ENCODE measurements around the gene KCNG1. TPM values are rescaled to one million over a fixed set of nuclear protein-coding genes. Genes with fewer than 3 reads are reported as not detected.
A peak's percentile ranks its signal among the peaks of the same experiment; 100 is the strongest.

The KCNG1 gene
- total RNA-seq, 1 donor from 2014 or later, result 1.7 TPM

- DNase-seq, result no peak
Measured at GRCh38 chr20:51034988-51035656, 12.2 kb upstream of the KCNG1 start.

- DNase-seq, result no peak
Measured at GRCh38 chr20:51034476-51034875, 11.6 kb upstream of the KCNG1 start.

GRCh38 chr20:51029963-51030920 is 7.3 kb upstream of the KCNG1 start:
- peak; percentile 11 for DNase-seq

- DNase-seq, result no peak
Measured at GRCh38 chr20:51029556-51029955, 6.6 kb upstream of the KCNG1 start.

GRCh38 chr20:51028616-51029212 is 5.8 kb upstream of the KCNG1 start:
- no peak for DNase-seq

GRCh38 chr20:51027035-51027795 is 4.3 kb upstream of the KCNG1 start:
- DNase-seq, result no peak

- no peak for DNase-seq
Measured at GRCh38 chr20:51026269-51026668, 3.4 kb upstream of the KCNG1 start.

GRCh38 chr20:51024761-51025160 is 1.9 kb upstream of the KCNG1 start:
- no peak for DNase-seq

GRCh38 chr20:51023617-51024155 is 779 bp upstream of the KCNG1 start:
- no peak for DNase-seq

- no peak for DNase-seq
Measured at GRCh38 chr20:51022227-51022802, 592 bp downstream of the KCNG1 start.

- DNase-seq, result no peak
Measured at GRCh38 chr20:51021067-51022025, 1.6 kb downstream of the KCNG1 start.

- no peak for DNase-seq
Measured at GRCh38 chr20:51020657-51021056, 2.2 kb downstream of the KCNG1 start.

GRCh38 chr20:51019656-51020592 is 3.0 kb downstream of the KCNG1 start:
- DNase-seq, result no peak

- DNase-seq, result no peak
Measured at GRCh38 chr20:51017251-51017650, 5.7 kb downstream of the KCNG1 start.

- no peak for DNase-seq
Measured at GRCh38 chr20:51016521-51016920, 6.4 kb downstream of the KCNG1 start.

- DNase-seq, result no peak
Measured at GRCh38 chr20:51014797-51015722, 7.8 kb downstream of the KCNG1 start.

- no peak for DNase-seq
Measured at GRCh38 chr20:51013577-51014330, 9.2 kb downstream of the KCNG1 start.

Measured in skin of body (tissue), 2 donors.